ENCODE data around the gene FCER2.

Gene FCER2

DNA sequence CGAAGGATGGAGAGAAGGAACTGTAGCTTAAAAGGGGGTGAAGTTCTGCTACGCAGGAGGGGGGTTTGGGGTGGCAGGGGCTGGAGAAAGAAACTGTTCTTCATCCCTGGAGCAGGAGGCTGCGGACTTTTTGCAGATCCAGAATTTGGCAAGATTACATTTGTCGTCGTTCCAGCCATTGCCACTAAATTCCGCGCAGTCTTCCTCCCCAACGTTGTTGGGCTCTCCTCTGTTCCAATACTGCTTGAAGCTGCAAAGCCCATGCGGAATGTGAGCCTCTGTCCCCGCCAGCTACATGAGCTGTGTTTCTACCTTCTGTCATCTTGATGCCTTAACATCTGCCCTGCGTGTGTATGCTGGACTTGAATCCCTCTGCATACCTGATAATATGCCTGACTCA, 41.1 kb upstream of the FCER2 start:
- Histone ChIP-seq H3K9me3 (ENCODE audit: control insufficient read depth, insufficient read depth, low read length) (no peaks in the 10 kb centered on the region; the same call in 1 of the 2 replicates), H3K4me2 (ENCODE audit: low read length) (no peak overlapping the region), H3F3A (ENCODE audit: control insufficient read depth, insufficient read depth) (no peaks in the 10 kb centered on the region), H3K9me2 (replicated peaks; ENCODE audit: control insufficient read depth, low read length) (no peaks in the 10 kb centered on the region), H3K27me3 (ENCODE audit: control insufficient read depth, low read length) (peaks cover 13% of the 10 kb centered on the region), H3K4me1 (ENCODE audit: control insufficient read depth, low read length) (no peaks in the 10 kb centered on the region), H3K4me3 (ENCODE audit: low read length) (no peak overlapping the region), H3K79me2 (ENCODE audit: control insufficient read depth, low read length) (no peaks in the 10 kb centered on the region), H3K36me3 (ENCODE audit: control insufficient read depth, low read length) (no peaks in the 10 kb centered on the region), H4K20me1 (ENCODE audit: control insufficient read depth, insufficient read depth, low read depth, low read length) (no peaks in the 10 kb centered on the region), H3K27ac (ENCODE audit: low read depth, low read length) (no peak overlapping the region)
- TF ChIP-seq EZH2phosphoT487 (IDR thresholded peaks at IDR 0.05; ENCODE audit: borderline replicate concordance, low read length) (no peak), CTCF (IDR thresholded peaks at IDR 0.05; ENCODE audit: low read depth, low read length, poor library complexity, severe bottlenecking) (no peak)

DNA sequence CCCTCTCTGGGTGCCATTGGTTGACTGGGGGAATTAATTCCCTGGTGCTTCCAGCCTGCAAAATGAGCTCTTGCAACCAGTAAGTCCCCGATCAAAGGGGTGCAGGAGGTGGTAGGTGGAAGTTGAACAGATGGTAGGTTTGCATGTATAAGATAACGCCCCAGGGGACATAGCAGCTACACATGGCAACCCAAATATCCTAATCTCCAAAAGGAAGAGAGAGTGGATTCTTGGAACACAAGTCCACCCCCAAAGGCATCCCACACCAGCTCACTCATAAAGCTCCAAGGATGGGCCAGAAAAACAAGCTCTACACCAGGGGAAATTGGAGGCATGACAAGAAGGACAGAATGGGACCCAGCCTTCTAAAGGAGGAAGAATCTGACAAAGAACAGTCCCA, 40.6 kb upstream of the FCER2 start:
- H3K4me3 ChIP-seq (ENCODE audit: low read length): no peak overlapping the region
- H3K27ac ChIP-seq (ENCODE audit: low read depth, low read length): no peak overlapping the region
- H3K9me3 ChIP-seq (ENCODE audit: control insufficient read depth, insufficient read depth, low read length): no peaks in the 10 kb centered on the region
- H4K20me1 ChIP-seq (ENCODE audit: control insufficient read depth, insufficient read depth, low read depth, low read length): no peaks in the 10 kb centered on the region
- no peak overlapping the region for H3K4me2 ChIP-seq (ENCODE audit: low read length)
- H3K79me2 ChIP-seq (ENCODE audit: control insufficient read depth, low read length): no peaks in the 10 kb centered on the region
- H3K36me3 ChIP-seq (ENCODE audit: control insufficient read depth, low read length): no peaks in the 10 kb centered on the region
- TF ChIP-seq CTCF (IDR thresholded peaks at IDR 0.05; ENCODE audit: low read depth, low read length, poor library complexity, severe bottlenecking): no peak
- no peak for TF ChIP-seq EZH2phosphoT487 (IDR thresholded peaks at IDR 0.05; ENCODE audit: borderline replicate concordance, low read length)
- no peaks in the 10 kb centered on the region for H3K4me1 ChIP-seq (ENCODE audit: control insufficient read depth, low read length)
- no peaks in the 10 kb centered on the region for H3K9me2 ChIP-seq (replicated peaks; ENCODE audit: control insufficient read depth, low read length)
- H3F3A ChIP-seq (ENCODE audit: control insufficient read depth, insufficient read depth): no peaks in the 10 kb centered on the region
- H3K27me3 ChIP-seq (ENCODE audit: control insufficient read depth, low read length): peaks cover 11% of the 10 kb centered on the region

- H3K4me2 ChIP-seq (ENCODE audit: low read length): no peak overlapping the region
Observed at GRCh38 chr19:7740682-7741054, 38.7 kb upstream of the FCER2 start.

More at GRCh38 chr19:7740682-7741054, 38.7 kb upstream of the FCER2 start:
- no peak overlapping the region for H3K27ac ChIP-seq (ENCODE audit: low read depth, low read length)
- no peaks in the 10 kb centered on the region for H3K36me3 ChIP-seq (ENCODE audit: control insufficient read depth, low read length)
- H3K79me2 ChIP-seq (ENCODE audit: control insufficient read depth, low read length): no peaks in the 10 kb centered on the region
- H3K4me1 ChIP-seq (ENCODE audit: control insufficient read depth, low read length): no peaks in the 10 kb centered on the region
- H3K9me3 ChIP-seq (ENCODE audit: control insufficient read depth, insufficient read depth, low read length): no peaks in the 10 kb centered on the region
- no peak for TF ChIP-seq EZH2phosphoT487 (IDR thresholded peaks at IDR 0.05; ENCODE audit: borderline replicate concordance, low read length)
- no peak for TF ChIP-seq CTCF (IDR thresholded peaks at IDR 0.05; ENCODE audit: low read depth, low read length, poor library complexity, severe bottlenecking)
- H3K4me3 ChIP-seq (ENCODE audit: low read length): no peak overlapping the region
- no peaks in the 10 kb centered on the region for H3F3A ChIP-seq (ENCODE audit: control insufficient read depth, insufficient read depth)
- H4K20me1 ChIP-seq (ENCODE audit: control insufficient read depth, insufficient read depth, low read depth, low read length): no peaks in the 10 kb centered on the region
- H3K9me2 ChIP-seq (replicated peaks; ENCODE audit: control insufficient read depth, low read length): no peaks in the 10 kb centered on the region
- H3K27me3 ChIP-seq (ENCODE audit: control insufficient read depth, low read length): peaks cover 17% of the 10 kb centered on the region
